ENCODE measurements around the gene TMC1.

DNA sequence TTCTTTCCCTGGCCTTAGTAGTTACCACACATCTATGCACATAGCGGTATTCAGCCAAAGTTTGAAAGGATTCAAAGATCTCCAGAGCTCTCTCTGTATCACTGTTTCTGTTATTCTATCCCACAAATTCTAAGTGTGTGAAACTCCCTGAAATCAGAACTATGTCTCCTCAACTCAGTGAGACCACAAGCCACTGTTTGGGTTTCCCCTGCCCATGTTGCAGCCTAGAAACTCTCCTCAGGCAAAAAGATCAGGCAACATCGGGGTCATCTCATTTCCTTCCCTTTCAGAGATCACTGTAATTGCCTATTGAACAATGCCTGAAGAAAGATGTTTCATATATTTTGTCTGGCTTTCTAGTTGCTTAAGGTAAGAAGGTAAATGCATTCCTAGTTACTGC lies 135.6 kb downstream of the TMC1 start:
- TF ChIP-seq, protein P1, sequence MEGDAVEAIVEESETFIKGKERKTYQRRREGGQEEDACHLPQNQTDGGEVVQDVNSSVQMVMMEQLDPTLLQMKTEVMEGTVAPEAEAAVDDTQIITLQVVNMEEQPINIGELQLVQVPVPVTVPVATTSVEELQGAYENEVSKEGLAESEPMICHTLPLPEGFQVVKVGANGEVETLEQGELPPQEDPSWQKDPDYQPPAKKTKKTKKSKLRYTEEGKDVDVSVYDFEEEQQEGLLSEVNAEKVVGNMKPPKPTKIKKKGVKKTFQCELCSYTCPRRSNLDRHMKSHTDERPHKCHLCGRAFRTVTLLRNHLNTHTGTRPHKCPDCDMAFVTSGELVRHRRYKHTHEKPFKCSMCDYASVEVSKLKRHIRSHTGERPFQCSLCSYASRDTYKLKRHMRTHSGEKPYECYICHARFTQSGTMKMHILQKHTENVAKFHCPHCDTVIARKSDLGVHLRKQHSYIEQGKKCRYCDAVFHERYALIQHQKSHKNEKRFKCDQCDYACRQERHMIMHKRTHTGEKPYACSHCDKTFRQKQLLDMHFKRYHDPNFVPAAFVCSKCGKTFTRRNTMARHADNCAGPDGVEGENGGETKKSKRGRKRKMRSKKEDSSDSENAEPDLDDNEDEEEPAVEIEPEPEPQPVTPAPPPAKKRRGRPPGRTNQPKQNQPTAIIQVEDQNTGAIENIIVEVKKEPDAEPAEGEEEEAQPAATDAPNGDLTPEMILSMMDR (IDR thresholded peaks at IDR 0.05), result no peak
- no peak for TF ChIP-seq POLR2A (IDR thresholded peaks at IDR 0.05)
